HTERT RPE-1 (cell line): Measurements from ENCODE around the gene TMEM79.

ENCODE experiments used
- in situ Hi-C: fragments of 300-500 bp; cut with MboI; formaldehyde crosslinking; loops from 4 replicates; pipeline ENCODE4 v1.14.3; 2020; ENCODE audit warnings: low sequenced_read_pairs

TMEM79 gene

DNA sequence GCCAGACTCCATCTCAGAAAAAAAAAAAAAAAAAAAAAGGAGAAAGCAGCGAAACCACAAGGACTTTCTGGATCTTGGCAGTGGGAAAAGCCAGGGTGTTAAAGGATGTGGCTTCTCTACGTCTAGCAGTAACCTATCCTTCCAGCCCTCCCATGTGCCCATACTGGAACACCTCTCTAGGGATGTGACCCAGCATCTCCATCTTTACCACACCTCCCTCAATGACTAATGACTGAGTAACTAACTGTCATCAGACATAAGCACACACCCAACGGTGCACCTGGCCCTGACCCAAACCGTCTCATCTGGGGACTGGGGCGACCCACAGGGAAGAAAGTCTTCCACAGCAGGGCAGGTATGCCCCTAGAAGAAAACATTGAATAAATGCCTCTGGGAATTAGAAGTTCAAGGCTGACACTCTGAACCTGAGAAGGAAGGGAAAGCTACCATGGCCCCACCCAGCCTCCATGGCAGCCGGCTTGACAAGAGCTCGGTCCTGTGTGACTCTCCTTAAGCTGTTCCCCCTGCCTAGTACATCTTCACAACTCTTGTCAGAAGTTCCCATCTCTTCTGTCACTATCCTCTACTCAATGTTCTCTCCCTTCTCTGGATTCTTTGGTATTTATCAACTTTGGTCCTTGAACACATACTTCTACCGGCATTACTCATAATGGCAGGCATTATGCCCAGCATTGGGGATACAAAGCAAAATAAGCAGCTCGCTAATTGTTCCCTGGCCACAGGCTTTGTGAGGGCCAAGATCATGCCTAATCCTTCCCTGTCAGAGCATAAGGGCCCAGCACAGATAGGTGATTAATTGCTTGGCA lies 21.5 kb upstream of the TMEM79 start:
- in situ Hi-C loops = no loop called here

DNA sequence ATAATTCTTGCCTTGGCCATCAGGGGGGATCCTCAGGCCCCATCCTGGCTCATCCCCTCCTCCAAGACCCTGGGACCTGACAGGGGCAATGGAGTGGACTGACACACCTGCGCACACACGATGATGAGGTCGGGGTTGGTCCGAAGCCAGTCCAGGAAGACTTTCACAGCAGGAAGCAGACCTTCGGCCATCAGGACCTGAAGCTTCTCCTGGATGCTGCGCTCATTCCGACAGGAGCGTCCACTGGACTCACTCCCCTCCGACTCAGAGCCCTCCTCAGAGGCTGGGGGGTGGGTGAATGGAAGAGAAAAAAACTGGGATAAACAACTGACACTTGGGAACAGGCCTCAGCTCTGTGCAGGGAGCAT lies 20.9 kb upstream of the TMEM79 start:
- in situ Hi-C loops = no loop called here

DNA sequence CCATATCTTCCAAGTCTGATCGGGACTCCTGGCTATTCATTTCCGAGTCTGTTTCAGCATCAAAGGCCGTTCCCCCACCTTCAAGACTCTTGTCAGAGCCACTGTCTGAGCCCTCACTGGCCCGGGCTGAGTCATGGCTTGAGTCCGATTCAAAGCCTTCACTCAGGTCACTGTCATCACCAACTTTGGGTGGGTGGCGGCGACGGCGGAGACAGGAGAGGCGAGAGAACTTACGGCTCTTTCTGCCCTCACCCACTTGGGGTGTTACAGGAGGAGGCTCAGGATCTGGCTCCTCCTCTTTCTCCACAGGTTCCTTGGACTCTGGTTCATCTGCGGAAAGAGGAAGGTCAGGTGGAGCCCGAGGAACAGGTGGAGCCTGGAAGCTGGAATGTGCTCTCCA lies 18.1 kb upstream of the TMEM79 start:
- in situ Hi-C loops = no loop called here

DNA sequence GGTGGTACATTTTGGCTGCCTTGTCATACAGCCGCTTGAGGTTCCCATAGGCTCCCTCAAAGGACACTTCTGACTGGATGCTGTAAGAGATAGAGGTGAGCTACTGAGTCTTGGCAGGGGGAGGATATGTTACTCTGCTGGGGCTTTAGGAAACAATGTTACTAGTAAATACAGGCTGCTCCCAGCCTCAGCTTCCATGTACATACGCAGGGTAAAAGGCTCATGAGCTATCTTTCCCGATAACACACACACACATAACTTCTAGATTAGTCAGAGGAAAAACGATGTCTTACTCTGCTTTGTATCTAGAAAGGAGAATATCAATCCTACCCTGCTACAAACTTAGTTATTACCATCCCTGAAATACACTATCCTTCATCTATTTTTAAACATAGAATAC lies 15.8 kb upstream of the TMEM79 start:
- in situ Hi-C loops = no loop called here

DNA sequence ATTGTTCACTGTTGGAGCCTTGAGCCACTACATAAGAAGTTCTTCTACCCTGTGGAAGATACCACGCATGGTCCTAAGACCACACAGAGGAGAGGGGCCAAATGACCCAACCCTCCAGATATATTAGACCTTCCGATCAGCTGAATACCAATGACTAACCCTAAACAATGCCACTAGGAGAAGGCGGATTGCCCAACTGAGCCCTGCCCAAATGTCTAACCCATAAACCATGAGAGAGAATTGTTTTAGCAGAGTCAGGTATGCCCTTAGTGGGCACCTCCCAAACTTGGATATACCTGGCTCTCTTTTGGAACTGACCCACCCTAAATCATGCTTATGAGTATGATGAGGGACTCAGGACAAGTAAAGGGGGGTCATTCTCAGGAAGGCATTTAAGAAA lies 13.8 kb upstream of the TMEM79 start:
- in situ Hi-C loops = no loop called here

DNA sequence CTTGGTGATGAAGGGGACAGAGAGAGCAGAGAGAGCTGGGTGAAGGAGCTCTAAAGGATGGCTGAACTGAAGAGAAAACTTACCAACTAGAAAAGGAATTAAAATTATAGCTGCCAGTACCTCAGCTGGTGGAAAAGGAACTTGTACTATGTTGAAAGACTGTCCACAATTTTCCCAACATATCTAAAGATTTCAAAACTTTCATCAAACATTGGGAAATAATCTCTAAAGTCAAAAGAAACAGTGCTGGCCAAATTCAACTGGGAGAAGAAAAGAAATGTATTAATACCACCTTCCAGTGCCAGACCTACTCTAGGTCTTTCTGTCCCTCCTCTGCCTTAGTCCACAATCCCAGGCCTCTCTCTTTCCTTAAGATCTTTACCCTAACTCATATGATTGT lies 7.6 kb upstream of the TMEM79 start:
- in situ Hi-C loops = no loop called here

DNA sequence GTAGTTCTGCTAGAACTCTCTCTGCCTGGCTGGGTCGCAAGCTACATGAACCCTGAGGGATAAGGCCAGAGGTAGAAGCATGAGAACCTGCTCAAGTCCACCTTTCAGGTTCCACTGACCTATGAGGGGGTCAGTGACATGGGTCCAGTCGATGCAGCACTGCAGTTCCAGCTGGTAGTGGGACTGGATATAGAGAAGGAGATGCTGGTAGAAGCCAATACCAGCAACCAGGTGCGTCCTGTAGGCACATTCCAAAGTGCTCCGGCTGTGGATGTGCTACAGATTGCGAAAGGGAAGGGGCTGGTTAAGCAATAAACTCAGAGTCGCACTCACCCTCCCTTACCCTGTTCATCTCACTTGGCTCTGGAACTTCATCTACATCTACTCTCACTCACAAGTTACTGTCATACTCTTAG lies 7.2 kb upstream of the TMEM79 start:
- in situ Hi-C loops = no loop called here

DNA sequence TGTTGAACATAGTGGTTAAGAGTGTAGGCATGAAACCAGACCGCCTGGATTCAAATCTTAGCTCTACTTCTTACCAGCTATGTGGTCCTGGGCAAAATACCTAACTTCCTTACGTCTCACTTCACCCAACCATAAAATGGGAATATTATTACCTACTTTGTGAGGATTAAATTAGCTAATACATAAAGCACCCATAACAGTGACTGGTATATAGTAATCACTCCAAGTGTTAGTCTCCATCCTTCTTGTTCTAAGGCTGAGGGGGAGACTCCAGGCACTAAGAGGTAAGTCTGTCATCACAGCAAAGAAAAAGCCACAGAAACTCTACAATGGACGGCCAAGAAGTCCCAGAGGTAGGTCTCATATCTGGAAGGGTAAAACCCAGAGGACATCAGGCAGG lies 4.3 kb upstream of the TMEM79 start:
- in situ Hi-C loops = no loop called here

DNA sequence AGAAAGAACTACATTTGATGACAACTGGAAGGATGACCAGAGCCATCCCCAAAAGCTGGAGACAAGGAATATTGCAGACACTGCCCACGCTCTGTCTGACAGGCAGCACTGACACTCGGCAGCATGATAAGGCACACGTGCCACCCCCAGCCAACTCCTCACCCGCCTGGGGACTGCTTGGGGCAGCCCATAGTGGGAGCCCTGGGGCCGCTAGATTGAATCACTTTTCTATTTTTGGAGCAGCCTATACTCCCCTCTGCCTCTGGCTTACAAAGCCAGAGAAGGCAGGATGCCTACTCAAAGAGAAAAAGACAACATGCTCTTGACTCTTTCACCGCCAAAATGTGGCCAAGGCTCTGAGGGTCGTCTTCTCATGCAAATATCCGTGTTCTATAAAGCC lies 2.8 kb upstream of the TMEM79 start:
- in situ Hi-C loops = no loop called here

DNA sequence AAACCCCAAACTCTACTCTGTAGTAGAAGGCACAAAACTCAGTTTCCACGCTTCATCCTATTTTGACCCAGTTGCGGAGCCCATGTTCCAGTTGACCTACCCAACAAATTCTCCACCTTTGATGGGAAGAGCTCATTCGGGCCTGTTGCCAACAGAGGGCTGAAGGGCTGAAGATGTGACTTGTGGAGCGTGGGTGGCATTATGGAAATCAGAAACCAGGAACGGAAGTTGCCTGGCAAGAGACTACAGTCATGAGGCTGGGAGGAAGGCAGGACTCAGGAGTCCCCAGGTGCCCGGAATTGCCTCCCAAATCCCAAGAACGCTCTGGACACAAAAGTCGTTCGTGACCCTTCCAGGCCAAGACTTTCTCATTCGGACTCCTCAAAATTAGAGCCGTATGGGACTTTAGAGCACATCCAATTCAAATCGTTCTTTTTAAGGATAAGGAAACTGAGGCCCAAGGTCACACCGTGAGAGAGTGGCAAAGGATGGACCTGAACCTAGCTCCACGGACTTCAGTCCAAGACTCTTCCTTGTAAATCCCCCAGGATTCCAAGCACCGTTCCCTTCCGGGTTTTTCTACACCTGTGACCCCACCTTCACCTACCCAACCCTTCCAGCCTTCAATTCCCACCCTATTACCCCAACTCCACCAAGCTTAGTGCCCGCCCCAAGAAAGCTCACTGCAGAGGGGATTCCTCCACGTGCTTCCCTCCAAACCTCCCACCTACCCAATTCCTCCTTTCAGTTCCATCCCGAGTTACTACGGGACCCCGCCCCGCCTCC lies 2.2 kb upstream of the TMEM79 start:
- in situ Hi-C loops = no loop called here

DNA sequence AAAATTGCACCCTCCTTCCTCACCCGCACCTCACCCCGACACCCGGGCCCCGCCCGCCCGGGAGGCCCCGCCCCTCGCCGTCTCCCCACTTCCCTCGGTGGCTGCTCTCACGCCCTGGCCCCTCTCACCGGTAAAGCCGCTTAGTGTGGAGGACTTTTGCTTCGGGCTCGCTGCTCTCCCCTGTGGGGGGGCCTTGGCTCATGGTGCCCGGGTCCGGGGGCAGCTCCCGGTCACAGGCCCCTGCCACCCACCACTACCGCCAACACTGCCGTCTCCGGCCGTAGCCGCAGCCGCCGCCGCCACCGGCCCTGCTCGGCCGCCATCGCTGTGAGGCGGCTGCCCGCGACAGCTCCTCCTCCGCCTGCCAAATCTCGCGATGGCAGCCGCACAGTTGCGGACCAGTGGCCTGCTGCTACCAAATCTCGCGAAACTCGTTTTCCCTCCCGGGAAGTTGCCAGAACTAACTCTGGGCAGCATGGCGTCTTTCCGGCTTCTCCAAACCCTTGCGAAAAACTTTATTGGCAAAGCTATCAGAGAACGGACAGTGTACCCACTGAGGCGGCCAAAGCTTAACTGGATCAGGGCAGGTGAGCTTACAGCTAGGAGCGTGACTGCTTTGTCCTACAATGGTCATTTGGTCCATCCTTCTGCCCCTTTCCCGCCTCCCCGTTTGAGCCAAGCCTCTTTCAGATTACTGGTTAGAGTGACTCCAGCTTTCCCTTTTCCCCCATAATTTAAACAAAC lies 1.5 kb upstream of the TMEM79 start, which contains the start of gene SMG5:
Gene SMG5 (minus strand): TSS at position 347 of the 744 bp plus-strand sequence. CDS start 145 bp downstream, at position 202.
- in situ Hi-C loops = no loop called here

DNA sequence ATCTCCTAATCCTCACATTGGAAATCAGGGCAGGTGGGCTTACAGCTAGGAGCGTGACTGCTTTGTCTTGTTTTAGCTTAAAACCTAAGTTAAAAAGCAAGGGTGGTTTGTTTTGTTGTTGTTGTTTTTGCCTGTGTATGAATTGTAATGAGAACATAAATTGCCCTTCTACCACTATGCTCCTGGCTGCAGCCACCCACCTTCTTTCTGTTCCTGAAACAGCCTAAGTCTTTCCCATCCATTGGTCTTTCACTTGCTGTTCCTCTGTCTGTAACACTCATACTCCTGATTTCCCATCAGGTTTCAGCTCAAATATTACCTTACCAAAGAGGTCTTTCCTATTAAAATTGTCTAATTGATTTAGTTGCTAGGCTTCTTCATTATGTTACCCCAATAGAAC lies 604 bp upstream of the TMEM79 start:
- in situ Hi-C loops = no loop called here

DNA sequence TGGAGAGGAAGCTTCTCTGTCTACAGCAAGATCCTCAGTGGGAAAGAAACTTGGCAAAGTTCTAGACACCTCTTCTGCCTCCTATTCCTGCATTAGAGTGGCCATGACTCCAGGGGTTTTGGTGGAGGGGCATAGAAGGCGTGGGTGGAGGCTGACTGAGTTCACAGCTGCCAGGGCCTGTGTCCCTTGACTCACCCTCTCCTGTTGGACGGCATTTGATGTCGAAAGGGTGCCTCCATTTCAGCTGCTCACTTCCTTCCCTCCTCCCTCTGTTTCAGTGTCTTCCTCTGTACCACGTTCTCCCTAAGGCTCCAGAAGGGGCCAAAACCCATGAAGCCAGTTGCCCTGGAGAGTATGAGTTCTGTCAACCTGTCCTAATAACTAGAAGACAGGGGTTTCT lies 632 bp downstream of the TMEM79 start:
- in situ Hi-C loops = no loop called here

DNA sequence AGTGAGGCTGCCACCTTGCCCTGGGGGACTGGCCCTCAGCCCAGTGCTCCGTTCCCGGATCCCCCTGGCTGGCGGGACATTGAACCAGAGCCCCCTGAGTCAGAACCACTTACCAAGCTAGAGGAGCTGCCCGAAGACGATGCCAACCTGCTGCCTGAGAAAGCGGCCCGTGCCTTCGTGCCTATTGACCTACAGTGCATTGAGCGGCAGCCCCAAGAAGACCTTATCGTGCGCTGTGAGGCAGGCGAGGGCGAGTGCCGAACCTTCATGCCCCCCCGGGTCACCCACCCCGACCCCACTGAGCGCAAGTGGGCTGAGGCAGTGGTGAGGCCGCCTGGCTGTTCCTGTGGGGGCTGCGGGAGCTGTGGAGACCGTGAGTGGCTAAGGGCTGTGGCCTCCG lies 1.3 kb downstream of the TMEM79 start:
- in situ Hi-C loops = no loop called here

DNA sequence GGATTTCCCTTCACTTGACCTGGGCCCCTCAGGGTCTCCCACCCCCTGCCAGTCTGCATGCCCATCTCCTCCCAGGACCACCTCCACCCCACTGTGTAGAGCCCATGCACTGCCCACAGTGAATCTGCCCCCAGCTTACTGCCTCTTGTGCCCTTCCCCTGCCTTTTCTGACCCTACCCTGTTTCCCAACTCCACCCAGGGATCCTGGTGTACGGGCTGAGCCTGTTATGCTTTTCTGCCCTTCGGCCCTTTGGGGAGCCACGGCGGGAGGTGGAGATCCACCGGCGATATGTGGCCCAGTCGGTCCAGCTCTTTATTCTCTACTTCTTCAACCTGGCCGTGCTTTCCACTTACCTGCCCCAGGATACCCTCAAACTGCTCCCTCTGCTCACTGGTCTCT lies 1.9 kb downstream of the TMEM79 start:
- in situ Hi-C loops = no loop called here

DNA sequence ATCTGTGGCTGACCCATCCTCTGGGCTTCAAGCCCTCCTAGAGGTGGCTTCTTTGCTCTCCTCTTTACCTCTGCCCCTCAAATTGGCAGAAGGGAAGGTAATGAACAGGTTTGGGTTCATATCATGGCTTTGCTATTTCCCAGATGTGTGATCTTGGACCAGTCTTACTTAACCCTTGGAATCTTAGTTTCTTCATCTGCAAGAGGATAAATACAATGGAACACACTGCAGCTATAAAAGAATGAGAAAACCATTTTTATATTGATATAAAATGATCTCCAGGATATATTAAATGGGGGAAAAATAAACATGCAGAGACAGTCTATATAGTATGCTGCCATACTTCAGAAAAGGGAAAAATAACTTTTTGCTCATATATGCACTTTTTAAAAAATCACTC lies 5.7 kb downstream of the TMEM79 start:
- in situ Hi-C loops = no loop called here

DNA sequence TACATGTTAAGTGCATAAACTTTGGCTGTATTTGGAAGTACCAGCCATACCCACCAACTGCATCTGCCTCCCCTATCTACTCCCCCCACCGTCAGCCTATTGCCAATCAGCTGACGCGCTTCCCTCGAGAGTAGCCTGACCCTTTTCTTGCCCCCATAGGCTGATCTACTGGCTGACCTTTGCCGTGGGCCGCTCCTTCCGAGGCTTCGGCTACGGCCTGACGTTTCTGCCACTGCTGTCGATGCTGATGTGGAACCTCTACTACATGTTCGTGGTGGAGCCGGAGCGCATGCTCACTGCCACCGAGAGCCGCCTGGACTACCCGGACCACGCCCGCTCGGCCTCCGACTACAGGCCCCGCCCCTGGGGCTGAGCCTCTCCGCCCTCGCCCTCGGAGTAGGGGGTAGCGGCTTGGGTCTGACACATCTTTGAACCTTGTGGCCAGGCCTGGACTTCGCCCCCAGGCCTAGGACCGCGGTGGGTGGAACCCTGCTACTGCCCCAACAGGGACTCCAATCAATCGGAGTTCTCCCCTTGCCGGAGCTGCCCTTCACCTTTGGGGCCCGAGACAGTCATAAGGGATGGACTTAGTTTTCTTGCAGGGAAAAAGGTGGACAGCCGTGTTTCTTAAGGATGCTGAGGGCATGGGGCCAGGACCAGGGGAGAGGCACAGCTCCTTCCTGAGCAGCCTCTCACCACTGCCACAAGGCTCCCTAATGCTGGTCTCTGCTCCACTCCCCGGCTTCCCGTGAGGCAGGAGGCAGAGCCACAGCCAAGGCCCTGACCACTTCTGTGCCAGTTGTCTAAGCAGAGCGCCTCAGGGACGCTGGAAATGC lies 7.3 kb downstream of the TMEM79 start:
- in situ Hi-C loops = no loop called here

DNA sequence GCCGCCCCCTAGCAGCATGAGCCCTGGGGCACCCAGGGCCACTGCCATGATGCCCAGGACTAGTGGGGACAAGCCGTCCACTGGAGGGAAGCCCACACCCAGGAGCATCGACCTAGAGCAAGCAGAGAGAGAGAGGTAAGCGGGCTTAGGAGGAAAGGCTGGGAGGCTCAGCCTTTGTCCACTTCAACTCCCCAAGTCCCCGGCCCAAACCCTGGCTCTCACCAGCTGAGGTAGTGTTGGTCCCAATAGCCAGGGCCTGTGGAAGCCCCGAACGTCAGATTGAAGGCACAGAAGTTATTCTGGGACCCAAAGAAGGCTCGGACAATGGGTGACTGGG lies 8.9 kb downstream of the TMEM79 start:
- in situ Hi-C loops = no loop called here

DNA sequence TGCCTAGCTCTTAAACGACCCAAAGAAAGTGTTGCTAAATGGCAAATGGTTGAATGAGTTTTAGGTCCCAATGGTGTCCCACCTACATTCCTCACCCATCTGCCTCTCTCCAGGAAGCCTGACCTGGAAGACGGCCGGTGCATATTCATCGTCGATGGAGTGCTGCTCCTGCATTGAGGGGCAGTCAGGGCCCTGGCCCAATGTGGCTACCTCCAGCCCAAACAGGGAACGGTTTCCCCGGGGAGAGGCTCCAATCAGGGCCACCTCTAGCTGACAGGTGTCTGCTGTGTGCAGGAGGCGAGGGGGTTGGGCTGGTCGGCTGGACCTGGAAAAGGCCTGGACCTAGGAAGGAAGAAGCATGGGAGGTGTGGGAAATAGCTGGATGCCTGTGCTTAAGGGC lies 9.8 kb downstream of the TMEM79 start:
- in situ Hi-C loops = no loop called here

DNA sequence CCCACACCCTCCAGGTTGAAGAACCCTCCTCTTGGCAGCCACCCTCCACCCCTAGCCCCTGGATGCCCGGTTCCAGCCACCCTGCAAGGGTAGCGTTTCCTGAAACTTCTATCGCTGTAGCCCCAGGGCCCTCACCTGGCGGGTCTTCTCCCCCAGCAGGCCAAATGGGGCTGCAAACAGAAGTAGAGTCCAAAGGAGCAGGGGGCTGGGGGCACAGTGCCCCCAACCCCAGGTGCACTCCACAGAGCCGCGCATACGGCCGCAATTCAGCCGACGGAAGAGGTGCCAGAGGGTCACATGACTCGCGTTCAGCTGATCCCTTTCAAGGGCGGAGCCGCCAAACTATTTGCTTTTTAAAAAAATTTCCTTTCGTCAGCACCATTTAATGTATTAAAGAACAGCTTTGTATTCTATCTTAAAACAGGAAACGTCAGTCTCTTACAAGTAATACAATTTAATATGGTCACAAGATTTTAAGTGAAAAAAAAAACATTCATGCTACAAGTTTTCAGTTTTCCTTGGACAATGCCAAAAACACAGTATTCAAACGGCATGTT lies 11.3 kb downstream of the TMEM79 start, which contains the start of gene GLMP:
Gene GLMP (minus strand): TSS at position 289 of the 557 bp plus-strand sequence. CDS start 34 bp downstream, at position 255.
- in situ Hi-C loops = no loop called here
